Ovary (tissue), 9 donors: Measurements from ENCODE around the gene RAB12. TPM values are rescaled to one million over a fixed set of nuclear protein-coding genes. Genes with fewer than 3 reads are reported as not detected.

Experiments
- DNase-seq, 5 donors: peaks; one replicate each; pipeline ENCODE4 v3.0.0-alpha.2; 2019 to 2020
- H3K27ac ChIP-seq, 2 donors: fragments of 200-600 bp; one replicate each; pipeline versions ENCODE4 v1.5.1 to v1.8.0; 2019 to 2022
- H3K27me3 ChIP-seq: fragments of 200-600 bp; one replicate; pipeline ENCODE4 v1.8.0; 2022
- H3K36me3 ChIP-seq: fragments of 200-600 bp; sonication (generic); one replicate; pipeline ENCODE4 v1.5.1; 2019
- H3K4me1 ChIP-seq: one replicate; pipeline ENCODE4 v1.8.1; 2013; ENCODE audit warnings: mild to moderate bottlenecking, moderate library complexity; ENCODE audit not compliant: insufficient read depth
- H3K4me3 ChIP-seq: fragments of 200-600 bp; sonication (generic); one replicate; pipeline ENCODE4 v1.5.1; 2017
- H3K9me3 ChIP-seq, 2 donors: fragments of 200-600 bp in 1 of 2; sonication (generic) in 1 of 2; one replicate each; pipeline versions ENCODE4 v1.5.1 to v1.8.1; 2013 to 2019; ENCODE audit warnings: mild to moderate bottlenecking in 1 of 2, moderate library complexity in 1 of 2
- EP300 ChIP-seq: sonication (generic); formaldehyde crosslinking; IDR thresholded peaks from one replicate; pipeline ENCODE4 v1.6.1; 2017; ENCODE audit warnings: antibody characterized with exemption
- POLR2A ChIP-seq: fragments of 450-650 bp; IDR thresholded peaks from one replicate; pipeline ENCODE4 v1.6.1; 2017; ENCODE audit warnings: antibody characterized with exemption, mild to moderate bottlenecking, moderate library complexity
- WGBS, 3 donors: extraction: QIAGEN DNeasy Blood & Tissue Kit in 1 of 3; methylation state at CpG; one replicate each; pipeline versions ENCODE4 v1.1.5 to v1.1.7; 2013 to 2017; 5-methylcytosine and 5-hydroxymethylcytosine counted together
- intact Hi-C, 4 donors: fragments of 100-400 bp; cut with DNase I; formaldehyde crosslinking; loops; one replicate each; pipeline versions ENCODE4 v1.11.0 to v1.15.1; 2022 to 2023
- polyA plus RNA-seq, 2 donors: library from polyadenylated mRNA; stranded (reverse); fragments of 200-250 nt in 1 of 2; fragments of 350-450 nt in 1 of 2; fragmentation: Illumina TruSeq in 1 of 2; extraction: RNeasy Lipid Tissue Mini Kit (QIAGEN cat#74804) in 1 of 2; gene quantifications; one replicate each; pipeline ENCODE4 v1.2.3, GENCODE V29; 2013 to 2014
- total RNA-seq, 7 donors: library from RNA; depleted of rRNA in 2 of 7; stranded (reverse); fragments of >200 nt in 2 of 7; fragmentation: NEBNext Ultra II Directional in 3 of 7; extraction: Animal tissue kit (Norgen Biotek cat#: 25700) in 3 of 7; gene quantifications; one replicate each; pipeline versions ENCODE4 v1.1.0 to v1.2.4, GENCODE V29; 2016 to 2023
- TF ChIP-seq, protein P1 (sequence below), 3 donors: fragments of 450-650 bp in 2 of 3; fragments of 200-600 bp in 1 of 3; IDR thresholded peaks; one replicate each; pipeline versions ENCODE4 v1.5.1 to v1.8.0; 2016 to 2022; ENCODE audit warnings: antibody characterized with exemption in 3 of 3, mild to moderate bottlenecking in 1 of 3
- donor health status: DM: no; HTN: no; CAD: no; lungs with moderate emphysema.
- donor health status: DM: no; HTN: no; CAD: no.
- donor health status: Bipolar disorder and iron deficiency.
- donor health status: DM: yes; HTN: yes; CAD: no.
- donor health status: DM: no; HTN: no; CAD: no.
- donor health status: DM: yes; HTN: yes; CAD: no.

The RAB12 gene
- total and polyA plus RNA-seq, 9 donors, result 30.3 to 69.0 (median 43.5) TPM

DNA sequence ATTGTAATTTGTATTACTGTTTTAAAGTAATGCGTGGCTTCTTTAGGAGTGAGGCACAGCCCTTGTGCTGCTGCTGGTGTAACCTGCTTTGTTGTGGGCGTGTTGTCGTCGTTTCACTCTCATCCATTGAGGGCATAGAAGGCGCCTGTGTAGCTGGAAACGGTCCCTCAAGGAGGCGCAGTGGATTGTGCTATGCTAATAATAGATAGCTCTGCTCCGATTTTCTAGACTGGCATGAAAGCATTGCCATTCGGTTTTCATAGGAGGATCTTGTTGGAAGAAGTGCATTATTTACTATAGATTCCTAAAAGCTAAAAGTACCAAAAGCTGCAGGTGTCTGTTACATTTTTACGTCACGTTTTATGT is 17.9 kb downstream of the RAB12 start:
- no peaks in the 10 kb centered on the region for H3K9me3 ChIP-seq
- intact Hi-C loops, result no loop called here
- peaks cover 13% of the 10 kb centered on the region for H3K4me1 ChIP-seq
- no peak for DNase-seq
- H3K27ac ChIP-seq, result no peak overlapping the region
- H3K36me3 ChIP-seq, result no peaks in the 10 kb centered on the region
- no peaks in the 10 kb centered on the region for H3K27me3 ChIP-seq
- H3K4me3 ChIP-seq, result no peak overlapping the region
- WGBS, 3 donors, result 86 to 87% (median 86%) methylated on average over 11 of the region's 11 CpGs
- TF ChIP-seq EP300 (no peak), POLR2A (no peak)
- TF ChIP-seq, protein P1, sequence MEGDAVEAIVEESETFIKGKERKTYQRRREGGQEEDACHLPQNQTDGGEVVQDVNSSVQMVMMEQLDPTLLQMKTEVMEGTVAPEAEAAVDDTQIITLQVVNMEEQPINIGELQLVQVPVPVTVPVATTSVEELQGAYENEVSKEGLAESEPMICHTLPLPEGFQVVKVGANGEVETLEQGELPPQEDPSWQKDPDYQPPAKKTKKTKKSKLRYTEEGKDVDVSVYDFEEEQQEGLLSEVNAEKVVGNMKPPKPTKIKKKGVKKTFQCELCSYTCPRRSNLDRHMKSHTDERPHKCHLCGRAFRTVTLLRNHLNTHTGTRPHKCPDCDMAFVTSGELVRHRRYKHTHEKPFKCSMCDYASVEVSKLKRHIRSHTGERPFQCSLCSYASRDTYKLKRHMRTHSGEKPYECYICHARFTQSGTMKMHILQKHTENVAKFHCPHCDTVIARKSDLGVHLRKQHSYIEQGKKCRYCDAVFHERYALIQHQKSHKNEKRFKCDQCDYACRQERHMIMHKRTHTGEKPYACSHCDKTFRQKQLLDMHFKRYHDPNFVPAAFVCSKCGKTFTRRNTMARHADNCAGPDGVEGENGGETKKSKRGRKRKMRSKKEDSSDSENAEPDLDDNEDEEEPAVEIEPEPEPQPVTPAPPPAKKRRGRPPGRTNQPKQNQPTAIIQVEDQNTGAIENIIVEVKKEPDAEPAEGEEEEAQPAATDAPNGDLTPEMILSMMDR (IDR thresholded peaks at IDR 0.05), result no peak

DNA sequence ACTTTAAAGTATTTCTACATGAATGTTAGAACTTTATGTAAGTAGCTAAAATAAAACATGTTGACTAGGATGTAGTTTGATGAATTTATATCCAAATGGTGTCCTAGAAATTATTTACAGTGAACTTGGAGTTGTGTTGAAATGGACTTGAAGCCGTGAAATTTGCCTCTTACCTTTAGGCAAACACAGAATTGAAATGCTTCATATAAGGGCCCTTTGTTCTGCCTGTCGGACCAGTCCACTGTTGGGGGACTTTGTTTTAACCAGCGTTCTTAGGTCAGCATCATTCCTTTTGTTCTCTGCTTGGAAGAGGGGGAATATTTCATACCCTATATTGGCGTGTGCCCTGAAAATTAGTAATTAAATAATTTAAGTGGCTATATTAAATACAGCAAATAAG is 18.3 kb downstream of the RAB12 start:
- WGBS, 3 donors, result 87 to 89% (median 87%) methylated on average over 4 of the region's 4 CpGs
- intact Hi-C loops, result no loop called here

DNA sequence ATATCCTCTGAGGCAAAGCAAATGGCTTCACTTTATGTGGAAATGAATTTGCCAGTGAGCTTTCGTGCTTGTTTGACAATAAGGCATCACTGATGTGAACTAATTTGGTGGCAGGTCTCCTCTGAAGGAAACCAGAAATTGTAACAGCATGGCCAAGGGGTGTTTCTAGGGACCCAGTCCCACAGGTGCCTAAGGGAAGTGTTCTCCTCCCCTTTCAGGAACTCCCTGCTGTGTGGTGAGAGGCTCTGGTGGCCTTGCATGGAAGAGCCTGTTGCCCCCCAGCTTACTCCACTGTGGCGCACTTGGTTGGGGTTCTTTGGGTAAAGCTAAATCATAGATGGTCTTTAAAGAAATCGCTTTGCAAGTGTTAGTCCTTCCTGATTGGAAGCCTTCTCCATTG is 20.4 kb downstream of the RAB12 start:
- Histone ChIP-seq H3K4me1 (peaks cover 8% of the 10 kb centered on the region), H3K27ac (no peak overlapping the region), H3K9me3 (no peaks in the 10 kb centered on the region), H3K36me3 (no peaks in the 10 kb centered on the region), H3K27me3 (no peaks in the 10 kb centered on the region), H3K4me3 (no peak overlapping the region)
- intact Hi-C loops, result no loop called here
- 97 to 100% (median 98%) methylated on average over 3 of the region's 3 CpGs for WGBS, 3 donors
- no peak for DNase-seq
- TF ChIP-seq EP300 (no peak), POLR2A (no peak)
- TF ChIP-seq, protein P1 (IDR thresholded peaks at IDR 0.05), result no peak

More for the DNA sequence above, 18.3 kb downstream of the RAB12 start:
- DNase-seq, result no peak
- Histone ChIP-seq H3K9me3 (no peaks in the 10 kb centered on the region), H3K27me3 (no peaks in the 10 kb centered on the region), H3K4me1 (peaks cover 11% of the 10 kb centered on the region), H3K27ac (no peak overlapping the region), H3K4me3 (no peak overlapping the region), H3K36me3 (no peaks in the 10 kb centered on the region)
- TF ChIP-seq EP300 (no peak), POLR2A (no peak)
- TF ChIP-seq, protein P1 (IDR thresholded peaks at IDR 0.05), result no peak

DNA sequence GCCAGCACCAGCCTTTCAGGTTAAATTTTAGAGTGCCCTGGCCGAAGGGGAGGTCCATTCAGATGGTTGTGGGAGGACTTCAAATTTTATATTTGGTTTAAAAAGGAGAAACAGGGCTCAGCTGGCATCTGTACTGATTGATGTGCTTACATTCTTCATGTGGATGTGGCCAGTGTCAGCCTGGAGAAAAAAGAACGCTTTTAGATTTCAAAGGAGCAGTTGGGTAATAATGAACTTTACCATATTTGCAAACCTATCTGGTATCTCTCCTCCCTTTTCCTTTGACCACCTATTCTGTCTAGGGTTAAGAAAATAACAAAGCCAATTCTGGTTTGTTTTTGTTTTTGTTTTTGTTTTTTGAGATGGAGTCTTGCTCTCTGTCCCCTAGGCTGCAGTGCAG is 21.3 kb downstream of the RAB12 start:
- Histone ChIP-seq H3K27me3 (no peaks in the 10 kb centered on the region), H3K9me3 (no peaks in the 10 kb centered on the region), H3K4me1 (peaks cover 8% of the 10 kb centered on the region), H3K36me3 (no peaks in the 10 kb centered on the region), H3K27ac (no peak overlapping the region), H3K4me3 (no peak overlapping the region)
- intact Hi-C loops, result no loop called here
- TF ChIP-seq, protein P1 (IDR thresholded peaks at IDR 0.05), result no peak
- DNase-seq, result no peak
- 74 to 81% (median 76%) methylated on average over 2 of the region's 2 CpGs for WGBS, 3 donors

DNA sequence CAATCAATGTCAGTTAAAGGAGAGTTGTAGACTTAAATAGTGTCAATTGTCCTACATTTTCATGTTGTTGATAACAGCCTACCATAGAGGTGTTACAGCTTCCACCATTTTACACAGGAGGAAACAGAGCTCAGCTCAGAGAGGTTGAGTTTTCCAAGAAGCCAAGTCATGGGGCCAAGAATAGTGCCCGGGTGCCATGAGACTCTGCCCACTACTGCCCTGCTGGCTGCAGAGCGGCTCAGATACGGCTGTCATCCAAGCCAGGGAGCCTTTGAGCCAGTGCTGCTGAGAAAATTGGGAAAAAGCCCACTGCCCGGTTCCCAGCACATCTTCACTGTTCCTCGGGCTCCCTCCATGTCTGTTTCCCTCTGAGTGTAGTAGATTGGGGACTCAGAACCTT is 22.0 kb downstream of the RAB12 start:
- 76 to 98% (median 93%) methylated on average over 5 of the region's 5 CpGs for WGBS, 3 donors
- H3K9me3 ChIP-seq, result no peaks in the 10 kb centered on the region
- no peak overlapping the region for H3K27ac ChIP-seq
- TF ChIP-seq EP300, result no peak
- TF ChIP-seq, protein P1 (IDR thresholded peaks at IDR 0.05), result no peak
- no peak for TF ChIP-seq POLR2A
- no peaks in the 10 kb centered on the region for H3K36me3 ChIP-seq
- intact Hi-C loops, result no loop called here
- no peaks in the 10 kb centered on the region for H3K27me3 ChIP-seq
- H3K4me3 ChIP-seq, result no peak overlapping the region
- DNase-seq, result no peak
- peaks cover 5% of the 10 kb centered on the region for H3K4me1 ChIP-seq
